ENCODE results near the gene EML6. TPM values are rescaled to one million over a fixed set of nuclear protein-coding genes. Genes with fewer than 3 reads are reported as not detected.

Gene EML6
- total and polyA plus RNA-seq, 2 of the 8 experiments (the other 6 are each of a cell fraction or from before 2014, with no cell fraction given): 1.2 to 1.6 TPM

- Histone ChIP-seq H3K4me3 (ENCODE audit: extremely low read depth in 1 of 4, insufficient read depth in 2 of 4, low read depth in 3 of 4, low read length in 4 of 4) (no peak overlapping the region), H3K23ac (ENCODE audit: insufficient read length) (no peak overlapping the region), H4K20me1 (replicated peaks in 1 of 2; ENCODE audit: control insufficient read depth in 1 of 2, insufficient read depth in 2 of 2, low read length in 2 of 2) (no peaks in the 10 kb centered on the region), H4K5ac (ENCODE audit: insufficient read length, low read depth, low read length) (no peak overlapping the region), H3K9ac (replicated peaks in 1 of 4; ENCODE audit: extremely low read depth in 1 of 4, low read depth in 3 of 4, low read length in 3 of 4) (no peak overlapping the region), H3K79me2 (ENCODE audit: control insufficient read depth in 1 of 2, insufficient read depth in 2 of 2, low read length in 2 of 2) (no peaks in the 10 kb centered on the region), H3K79me1 (ENCODE audit: low read depth, low read length) (no peaks in the 10 kb centered on the region), H3K9me3 (ENCODE audit: insufficient read depth in 2 of 2, low read depth in 1 of 2, low read length in 1 of 2) (no peaks in the 10 kb centered on the region), H2BK5ac (ENCODE audit: low read depth, low read length) (no peak overlapping the region), H3K27me3 (replicated peaks in 1 of 4; ENCODE audit: control insufficient read depth in 3 of 4, extremely low read depth in 1 of 4, insufficient read depth in 3 of 4, low read length in 3 of 4) (no peaks in the 10 kb centered on the region; a peak in 2 of 7 replicates), H2BK15ac (ENCODE audit: low read length) (no peak overlapping the region), H3K18ac (ENCODE audit: extremely low read depth, low read length) (no peak overlapping the region), H4K91ac (replicated peaks; ENCODE audit: insufficient read length, low read length) (no peak overlapping the region), H3K23me2 (ENCODE audit: low read depth, low read length) (no peaks in the 10 kb centered on the region), H2AFZ (ENCODE audit: low read length) (no peak overlapping the region), H3K4me2 (ENCODE audit: insufficient read depth in 1 of 2, low read depth in 2 of 2, low read length in 2 of 2) (no peak overlapping the region), H2AK5ac (ENCODE audit: low read depth, low read length) (no peak overlapping the region), H3K36me3 (ENCODE audit: control insufficient read depth in 2 of 4, insufficient read depth in 4 of 4, low read length in 3 of 4) (no peaks in the 10 kb centered on the region), H3K4me1 (replicated peaks in 1 of 4; ENCODE audit: control insufficient read depth in 3 of 4, insufficient read depth in 4 of 4, low read length in 3 of 4) (no peaks in the 10 kb centered on the region), H4K8ac (ENCODE audit: extremely low read depth, insufficient read depth, low read length) (no peak overlapping the region), H2BK120ac (replicated peaks; ENCODE audit: low read depth, low read length) (no peak overlapping the region), H2BK20ac (ENCODE audit: low read length) (no peak overlapping the region), H3K27ac (ENCODE audit: low read depth, low read length) (no peak overlapping the region), H3K4ac (replicated peaks; ENCODE audit: insufficient read length, low read depth, low read length) (no peak overlapping the region), H2BK12ac (ENCODE audit: low read depth, low read length) (no peak overlapping the region), H3K14ac (ENCODE audit: insufficient read length) (no peak overlapping the region), H3K56ac (replicated peaks; ENCODE audit: insufficient read length, low read depth, low read length) (no peak overlapping the region)
- POLR2A ChIA-PET (ENCODE audit: partially characterized antibody): no interaction called here
- CTCF ChIA-PET (ENCODE audit: partially characterized antibody): interaction anchor here (1.0 to 2.1 kb wide), 2 partner anchors 71 to 169 kb away, joined by 4 to 8 read pairs; no protein-coding TSS in a partner anchor
- WGBS, 2 experiments (ENCODE audit: extremely low coverage in 1 of 2, insufficient coverage in 1 of 2, insufficient read length in 1 of 2, insufficient replicate concordance in 2 of 2, low coverage in 1 of 2, low lambda C conversion rate in 2 of 2, missing lambda C conversion rate in 1 of 2): 89% methylated on average over 5 of the region's 5 CpGs; no CpG with 5 or more reads in 1 of the 2 experiments
- FAIRE-seq (no peak), DNase-seq (ENCODE audit: low read depth in 1 of 2, low spot score in 2 of 2) (no peak)
- TF ChIP-seq EZH2 (IDR thresholded peaks at IDR 0.05; ENCODE audit: low read depth, low read length, severe bottlenecking) (no peak), EGR1 (IDR thresholded peaks at IDR 0.05; ENCODE audit: borderline replicate concordance, low read depth, low read length) (no peak), TBP (IDR thresholded peaks at IDR 0.05; ENCODE audit: low read depth, low read length) (no peak), NRF1 (IDR thresholded peaks at IDR 0.05; ENCODE audit: low read depth, low read length) (no peak), KDM4A (IDR thresholded peaks at IDR 0.05; ENCODE audit: low read depth, low read length, severe bottlenecking) (no peak), PHF8 (conservative IDR thresholded peaks at IDR 0.05; ENCODE audit: low read depth, low read length) (no peak), FOSL1 (IDR thresholded peaks at IDR 0.05; ENCODE audit: insufficient read depth, low read depth, low read length) (no peak), TEAD4 (IDR thresholded peaks at IDR 0.05; ENCODE audit: low read depth, low read length) (no peak), CREB1 (IDR thresholded peaks at IDR 0.05) (no peak), ATF2 (IDR thresholded peaks at IDR 0.05; ENCODE audit: low read length) (no peak), POU5F1 (IDR thresholded peaks at IDR 0.05; ENCODE audit: low read depth, low read length) (no peak), SRF (IDR thresholded peaks at IDR 0.05; ENCODE audit: low read depth, low read length) (no peak)
Observed at GRCh38 chr2:54834721-54835120, 111.3 kb downstream of the EML6 start.
